ENCODE results near the gene CEP72. TPM values are rescaled to one million over a fixed set of nuclear protein-coding genes. Genes with fewer than 3 reads are reported as not detected.
"Not testable (repeated sequence)": the region's sequence is repeated elsewhere in the genome, so short reads cannot be mapped to it uniquely, and the experiment has no call there.

CEP72 gene
- total RNA-seq, 1 donor from 2014 or later, result 10.9 TPM

DNA sequence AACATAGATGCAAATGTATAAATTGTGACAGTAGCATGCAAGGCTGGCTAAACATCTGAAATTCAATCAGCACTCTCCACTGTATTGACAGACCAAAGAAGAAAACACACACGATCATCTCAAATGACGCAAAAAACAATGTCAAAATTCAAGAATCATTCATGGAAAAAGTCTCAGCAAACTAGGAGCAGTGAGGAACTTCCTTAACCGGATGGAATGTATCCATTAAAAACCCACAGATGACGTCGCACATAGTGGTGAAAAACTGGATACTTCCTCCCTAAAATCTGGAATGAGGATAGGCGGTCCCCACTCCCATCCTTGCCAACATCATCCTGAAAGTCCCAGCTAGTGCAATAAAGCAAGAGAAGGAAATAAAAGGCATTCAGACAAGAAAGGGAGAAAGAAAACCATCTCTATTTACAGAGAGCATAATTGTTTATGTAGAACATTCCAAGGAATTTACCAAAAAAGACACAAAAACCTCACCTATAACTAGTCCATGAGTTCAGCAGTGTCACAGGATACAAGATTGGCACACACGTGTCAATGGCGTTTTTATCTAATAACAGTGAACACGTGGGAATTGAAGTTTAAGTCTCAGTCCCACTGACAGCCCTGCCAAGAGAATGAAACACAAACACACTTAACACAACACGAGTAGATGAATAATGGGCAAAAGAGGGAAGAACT is 14.1 kb upstream of the CEP72 start:
- no peak for DNase-seq (ENCODE audit: low spot score)

DNA sequence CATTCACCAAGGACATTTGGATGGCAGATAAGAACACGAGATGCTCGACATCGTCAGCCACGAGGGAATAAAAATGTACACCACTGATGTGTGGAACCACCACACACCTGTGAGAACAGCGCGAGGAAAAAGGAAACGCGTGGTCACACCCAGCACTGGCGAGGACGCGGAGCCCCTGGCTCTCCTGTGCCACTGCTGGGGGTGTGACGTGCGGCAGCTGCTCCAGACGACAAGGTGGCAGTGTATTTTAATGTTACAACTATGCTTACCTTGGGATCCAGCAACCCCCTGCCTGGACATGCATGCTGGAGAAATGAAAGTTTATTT is 13.6 kb upstream of the CEP72 start:
- DNase-seq (ENCODE audit: low spot score), result peak; percentile 23

DNA sequence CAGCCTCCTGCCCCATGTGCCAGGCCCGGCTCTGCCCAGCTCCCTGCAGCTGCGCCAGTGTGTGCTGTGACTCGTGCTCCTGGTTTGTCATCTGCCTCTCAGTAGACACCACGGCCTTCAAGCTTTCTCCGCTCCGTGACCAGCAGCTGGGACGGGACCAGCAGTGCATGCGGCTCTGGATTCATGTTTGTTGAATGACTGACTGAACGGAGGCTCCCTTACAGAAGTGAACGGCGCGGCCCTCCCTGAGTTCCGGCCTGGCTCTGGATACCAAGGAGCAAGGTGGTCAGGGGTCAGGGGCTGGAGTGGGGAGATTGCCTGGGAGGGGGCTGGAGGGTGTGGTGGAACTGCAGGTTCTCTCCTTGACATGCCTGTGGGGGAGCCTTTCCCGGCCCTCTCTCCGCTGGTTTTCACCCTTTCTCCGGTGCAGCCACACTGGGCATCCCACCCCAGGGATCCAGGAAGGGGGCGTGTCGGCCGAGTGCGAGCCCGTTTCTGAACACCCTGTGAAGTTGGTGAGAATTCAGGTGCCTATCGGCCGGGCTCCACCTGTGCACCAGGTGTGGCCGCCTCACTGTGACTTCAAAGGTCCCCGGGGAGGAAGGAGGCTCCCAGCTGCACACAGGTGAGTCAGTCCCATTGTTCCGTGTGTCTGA is 11.1 kb upstream of the CEP72 start:
- peak; percentile 37 for DNase-seq (ENCODE audit: low spot score)

DNA sequence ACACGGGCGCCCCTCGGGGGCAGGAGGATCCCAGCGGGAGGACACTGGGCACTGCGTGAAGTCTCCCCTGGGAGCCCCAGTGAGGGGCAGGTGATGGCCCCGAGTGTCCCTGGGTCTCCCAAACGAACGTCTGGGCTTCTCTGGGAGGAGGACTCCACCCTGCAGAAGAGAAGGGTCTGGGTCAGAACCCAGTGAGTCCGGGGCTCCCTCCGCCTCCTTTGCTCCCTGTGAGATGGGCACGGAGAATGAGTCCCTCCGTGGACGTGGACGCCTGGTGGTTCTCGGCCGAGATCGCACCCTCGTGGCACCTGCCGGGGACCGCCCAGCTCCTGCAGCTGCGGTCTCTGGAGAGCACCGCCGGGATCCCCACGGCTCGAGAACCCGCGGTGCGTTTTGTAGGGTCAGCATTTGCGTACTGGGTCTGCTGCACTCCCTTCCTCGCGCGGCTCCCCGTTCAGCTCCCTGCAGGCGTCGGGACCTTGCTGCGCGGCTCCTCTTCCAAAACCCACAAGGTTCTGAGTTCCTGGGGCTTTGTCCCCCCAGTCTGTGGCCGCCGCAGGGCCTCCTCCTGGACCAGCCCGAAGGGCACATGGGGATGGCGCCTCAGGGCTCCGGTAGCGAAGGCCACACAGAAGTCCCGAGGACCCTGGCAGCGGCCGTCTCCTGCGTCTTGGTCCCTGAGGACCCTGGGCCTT is 10.2 kb upstream of the CEP72 start:
- no peak for DNase-seq (ENCODE audit: low spot score)

DNA sequence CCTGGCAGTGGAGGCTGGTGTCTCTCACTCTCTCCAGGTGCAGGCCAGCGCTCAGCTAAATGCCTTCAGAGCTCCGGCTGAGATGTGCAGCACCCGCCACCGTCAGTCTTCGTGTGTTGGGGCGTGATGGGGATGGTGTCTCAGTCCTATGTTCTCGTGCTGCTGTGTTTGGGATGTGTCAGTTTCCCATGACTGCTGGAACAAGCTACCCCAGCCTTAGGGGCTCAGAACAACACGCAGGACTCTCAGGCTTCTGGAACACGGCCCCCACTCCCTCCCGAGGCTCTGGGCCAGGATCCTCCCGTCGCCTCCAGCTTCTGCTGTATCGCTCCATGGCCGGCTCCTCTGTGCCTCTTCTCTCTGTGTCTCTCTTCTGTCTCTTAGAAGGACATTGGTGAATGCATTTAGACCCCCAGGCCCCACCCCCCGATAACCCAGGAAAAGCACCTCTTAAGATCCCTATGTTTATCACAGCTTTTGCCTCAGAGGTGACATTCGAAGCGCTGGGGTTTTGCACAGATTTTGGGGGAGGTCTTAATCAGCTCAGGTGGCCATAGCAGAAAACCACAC is 9.6 kb upstream of the CEP72 start:
- no peak for DNase-seq (ENCODE audit: low spot score)

DNA sequence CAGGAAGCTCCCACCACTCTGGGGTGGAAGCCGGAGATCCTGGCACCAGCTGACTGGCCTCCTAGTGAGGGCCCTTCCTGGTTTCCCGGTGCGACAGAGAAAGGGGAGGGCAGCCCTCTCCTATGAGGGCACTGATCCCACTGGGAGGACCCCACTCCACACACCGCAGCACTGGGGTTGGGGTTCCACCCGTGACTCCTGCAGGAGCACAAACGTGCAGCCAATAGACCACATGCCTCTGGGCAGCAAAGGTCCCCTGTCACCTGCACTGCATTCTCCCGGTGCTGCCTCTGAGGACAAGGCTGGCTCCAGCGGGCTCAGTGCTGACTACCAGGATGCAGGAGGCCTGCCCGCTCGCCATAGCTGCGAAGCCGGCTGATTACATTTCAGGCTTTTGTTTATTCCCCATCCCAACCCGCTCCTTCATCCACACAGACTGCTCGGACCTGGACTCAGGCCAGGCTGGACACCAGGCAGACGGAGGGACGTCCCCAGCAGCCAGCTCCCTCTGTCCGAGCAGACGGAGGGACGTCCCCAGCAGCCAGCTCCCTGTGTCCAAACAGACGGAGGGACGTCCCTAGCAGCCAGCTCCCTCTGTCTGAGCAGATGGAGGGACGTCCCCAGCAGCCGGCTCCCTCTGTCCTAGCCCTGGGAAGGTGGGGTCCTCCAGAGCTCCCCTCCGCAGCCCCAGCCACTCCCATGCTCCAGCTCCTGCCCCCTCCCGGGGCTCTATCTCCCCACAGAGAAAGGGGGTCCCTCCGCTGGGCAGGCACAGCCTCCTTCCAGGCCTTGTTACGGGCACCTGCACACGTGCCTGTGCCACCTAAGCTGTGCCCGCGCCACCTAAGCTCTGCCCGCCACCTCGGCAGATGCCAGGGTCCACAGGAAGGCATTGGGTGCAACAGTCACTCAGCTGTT is 8.8 kb upstream of the CEP72 start:
- no peak for DNase-seq (ENCODE audit: low spot score)

DNA sequence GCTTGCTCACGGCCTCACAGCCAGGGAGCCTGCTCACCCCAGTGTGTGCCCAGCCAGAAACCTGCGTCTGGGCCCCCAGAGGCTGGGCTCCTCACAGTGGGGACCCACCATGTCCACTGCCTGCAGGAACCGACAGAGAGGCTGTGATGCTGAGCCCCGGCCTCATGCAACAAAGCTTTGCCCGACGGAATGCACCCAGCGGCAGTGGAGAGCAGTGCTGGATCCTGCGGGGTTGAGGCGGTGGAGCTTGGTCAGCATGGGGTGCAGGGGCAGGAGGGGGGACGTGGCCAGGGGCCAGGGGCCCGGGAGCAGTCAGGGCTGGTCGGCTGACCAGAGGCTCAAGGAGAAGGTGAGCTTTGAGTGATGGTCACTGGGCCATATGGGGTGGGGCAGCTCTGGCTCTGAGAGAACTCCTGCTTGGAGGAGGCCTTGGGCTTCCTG is 7.7 kb upstream of the CEP72 start:
- no peak for DNase-seq (ENCODE audit: low spot score)

DNA sequence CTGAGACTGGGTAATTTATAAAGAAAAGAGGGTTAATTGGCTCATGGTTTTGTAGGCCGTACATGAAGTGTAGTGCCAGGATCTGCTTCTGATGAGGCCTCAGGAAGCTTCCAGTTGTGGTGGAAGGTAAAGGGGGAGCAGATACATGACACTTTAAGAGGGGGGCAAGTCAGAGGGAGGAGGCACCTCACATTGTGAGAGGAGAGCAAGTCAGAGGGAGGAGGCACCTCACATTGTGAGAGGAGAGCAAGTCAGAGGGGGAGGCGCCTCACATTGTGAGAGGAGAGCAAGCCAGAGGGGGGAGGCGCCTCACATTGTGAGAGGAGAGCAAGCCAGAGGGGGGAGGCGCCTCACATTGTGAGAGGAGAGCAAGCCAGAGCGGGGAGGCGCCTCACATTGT is 7.0 kb upstream of the CEP72 start:
- DNase-seq (ENCODE audit: low spot score), result not testable (repeated sequence)

DNA sequence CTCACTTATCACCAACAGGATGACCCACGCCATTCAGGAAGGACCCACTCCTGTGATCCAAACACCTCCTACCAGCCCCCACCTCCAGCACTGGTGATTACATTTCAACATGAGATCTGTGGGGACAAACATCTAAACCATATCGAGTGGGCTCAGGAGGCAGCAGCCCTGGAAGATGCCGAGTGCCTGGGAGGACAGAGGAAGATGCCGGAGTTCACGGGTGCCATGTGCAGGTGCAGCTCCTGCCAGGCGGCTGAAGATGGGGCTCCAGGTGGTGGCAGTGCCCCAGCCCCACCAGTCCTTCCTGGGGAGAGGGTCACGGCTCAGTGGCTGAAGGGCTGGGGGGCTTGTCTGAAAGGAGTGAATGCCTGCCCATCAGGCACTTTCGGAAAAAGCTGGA is 6.1 kb upstream of the CEP72 start:
- DNase-seq (ENCODE audit: low spot score), result no peak

DNA sequence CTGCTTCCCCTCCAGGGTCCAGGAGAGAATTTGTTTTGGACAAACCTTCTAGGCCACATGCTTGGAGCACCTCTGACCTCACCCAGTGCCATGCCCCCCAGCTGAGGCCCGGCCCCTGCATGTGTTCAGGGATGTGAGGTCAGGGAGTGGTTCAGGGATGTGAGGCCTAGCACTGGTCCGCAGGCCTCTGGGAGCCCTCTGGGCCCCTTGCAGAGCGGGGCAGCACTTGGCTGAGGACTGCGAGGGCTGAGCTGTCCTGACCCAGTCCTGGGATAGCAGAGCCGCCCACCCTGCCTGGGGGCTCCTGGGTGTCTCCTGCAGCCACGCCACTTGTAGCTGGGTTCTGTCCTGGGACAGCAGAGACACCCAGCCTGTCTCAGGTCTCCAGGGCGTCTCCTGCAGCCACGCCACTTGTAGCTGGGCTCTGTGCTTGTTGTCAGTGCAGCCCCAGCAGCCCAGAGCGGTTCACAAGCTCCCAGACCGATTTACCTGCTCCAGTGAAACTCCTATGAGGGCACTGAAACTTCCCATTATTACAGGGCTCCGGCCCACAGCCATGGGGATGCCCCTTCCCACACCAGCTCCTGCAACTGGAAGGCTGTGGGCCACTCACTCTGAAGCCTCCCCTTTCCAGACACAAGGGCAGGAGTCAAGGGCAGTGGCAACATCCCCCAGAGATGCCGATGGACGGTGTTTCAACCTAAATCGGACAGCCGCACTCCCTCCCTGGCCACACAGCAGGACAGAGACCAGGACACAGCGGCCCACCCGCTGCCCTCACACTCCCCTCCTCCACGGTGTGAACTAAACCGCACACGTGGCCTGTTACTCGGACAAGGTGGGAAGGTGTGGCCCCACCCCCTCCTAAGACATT is 5.4 kb upstream of the CEP72 start:
- no peak for DNase-seq (ENCODE audit: low spot score)

DNA sequence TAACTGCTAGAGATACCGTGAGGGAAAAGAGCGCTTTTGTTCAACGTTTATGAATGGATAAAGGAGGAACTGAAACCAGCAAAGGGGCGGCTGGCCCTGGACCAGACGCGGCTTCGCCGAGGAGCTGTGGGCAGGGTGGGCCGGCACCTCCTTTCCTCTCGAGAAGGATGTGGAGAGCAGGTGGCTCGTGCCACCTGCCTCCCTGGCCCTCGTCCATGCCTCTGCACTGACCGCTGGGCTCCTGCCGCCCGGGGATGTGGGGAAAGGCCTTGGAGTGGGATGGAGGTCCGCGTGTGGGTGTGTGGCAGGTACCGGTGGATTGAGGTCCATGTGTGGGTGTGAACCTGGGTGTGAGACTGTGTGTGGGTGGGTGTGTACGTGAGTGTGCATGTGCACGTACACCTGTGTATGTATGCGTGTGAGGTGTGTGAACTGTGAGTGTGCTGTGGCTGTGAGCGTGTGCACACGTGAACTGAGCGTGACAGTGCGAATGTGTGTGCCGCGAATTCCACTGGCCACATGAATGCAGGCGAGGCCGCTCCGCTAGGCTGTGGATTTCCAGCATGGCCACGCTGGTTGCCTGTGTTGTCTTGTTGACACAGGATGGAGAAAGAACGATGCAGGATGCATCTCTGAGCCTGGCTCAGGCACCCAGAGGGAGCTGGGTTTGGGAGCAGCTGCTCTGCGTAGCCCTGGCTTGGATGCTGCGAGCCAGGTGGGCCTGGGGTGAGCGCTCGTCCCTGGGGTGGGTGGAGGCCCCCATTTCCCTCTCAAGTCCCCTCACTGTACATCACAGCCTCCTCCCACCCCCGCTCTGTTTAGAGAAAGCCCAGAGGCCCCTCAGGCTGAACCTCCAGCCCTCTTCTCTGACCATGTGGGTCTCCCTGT is 4.4 kb upstream of the CEP72 start:
- DNase-seq (ENCODE audit: low spot score), result no peak

DNA sequence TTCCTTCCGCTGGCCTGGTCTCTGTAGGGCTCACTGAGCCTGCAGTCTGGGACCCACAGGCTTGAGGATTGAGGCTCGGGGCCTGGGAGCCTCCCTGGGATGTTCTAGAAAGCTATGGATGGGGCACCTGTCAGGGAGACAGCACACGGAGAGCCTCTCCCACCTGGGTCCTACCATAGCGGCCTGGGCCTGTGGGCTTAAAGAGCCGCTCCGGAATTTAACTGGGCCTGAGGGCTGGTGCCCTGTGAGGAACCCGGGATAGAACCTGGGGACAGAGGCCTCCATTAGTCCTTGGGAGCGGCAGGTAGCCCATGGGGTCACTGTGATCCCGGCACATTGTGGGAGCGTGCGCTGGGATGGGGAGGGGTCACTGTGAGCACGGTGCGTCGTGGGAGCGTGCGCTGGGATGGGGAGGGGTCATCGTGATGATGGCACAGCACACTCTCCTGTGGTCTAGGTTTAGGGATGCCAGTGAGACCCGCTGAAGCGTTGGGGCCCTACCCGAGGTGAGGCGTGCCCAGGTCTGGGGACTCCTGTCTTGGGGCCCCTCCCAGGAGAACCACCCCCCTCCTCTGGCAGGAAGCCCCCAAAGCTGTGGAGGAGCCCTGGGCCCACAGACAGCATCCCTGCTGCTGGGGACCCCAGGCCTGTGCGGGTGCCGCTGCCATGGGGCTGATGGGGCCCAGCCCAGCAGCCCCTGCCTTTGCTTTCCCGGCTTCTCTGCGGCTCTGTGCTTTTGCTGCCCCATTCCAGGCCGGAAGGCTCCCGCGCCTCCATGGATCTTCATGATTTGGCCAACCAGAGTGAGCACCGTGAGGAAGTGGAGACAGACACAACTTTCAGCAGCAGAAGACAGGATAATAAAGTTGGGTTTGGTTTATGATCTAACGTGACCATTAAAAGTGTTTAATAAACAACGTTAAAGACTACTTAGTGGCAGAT is 3.4 kb upstream of the CEP72 start:
- DNase-seq (ENCODE audit: low spot score), result no peak

DNA sequence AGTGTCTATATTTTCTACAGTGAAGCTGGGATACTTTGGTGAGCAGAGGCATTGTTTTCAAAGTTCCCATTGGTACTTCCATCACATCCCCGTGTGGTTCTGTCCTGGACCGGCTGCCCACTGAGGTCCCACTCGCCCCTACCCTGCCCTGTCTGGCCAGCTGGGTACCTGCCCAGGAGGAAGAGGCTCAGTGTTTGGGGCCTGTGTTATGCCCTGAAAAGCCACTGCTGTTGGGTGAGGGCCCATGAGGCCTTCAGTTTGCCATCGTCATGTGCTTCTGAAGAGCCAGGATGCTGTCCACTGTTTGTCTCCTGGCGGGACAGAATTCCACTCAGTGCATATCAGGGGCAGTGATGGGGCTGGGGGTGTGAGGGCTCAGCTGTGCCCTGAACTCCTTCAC is 2.6 kb upstream of the CEP72 start:
- DNase-seq (ENCODE audit: low spot score), result no peak

DNA sequence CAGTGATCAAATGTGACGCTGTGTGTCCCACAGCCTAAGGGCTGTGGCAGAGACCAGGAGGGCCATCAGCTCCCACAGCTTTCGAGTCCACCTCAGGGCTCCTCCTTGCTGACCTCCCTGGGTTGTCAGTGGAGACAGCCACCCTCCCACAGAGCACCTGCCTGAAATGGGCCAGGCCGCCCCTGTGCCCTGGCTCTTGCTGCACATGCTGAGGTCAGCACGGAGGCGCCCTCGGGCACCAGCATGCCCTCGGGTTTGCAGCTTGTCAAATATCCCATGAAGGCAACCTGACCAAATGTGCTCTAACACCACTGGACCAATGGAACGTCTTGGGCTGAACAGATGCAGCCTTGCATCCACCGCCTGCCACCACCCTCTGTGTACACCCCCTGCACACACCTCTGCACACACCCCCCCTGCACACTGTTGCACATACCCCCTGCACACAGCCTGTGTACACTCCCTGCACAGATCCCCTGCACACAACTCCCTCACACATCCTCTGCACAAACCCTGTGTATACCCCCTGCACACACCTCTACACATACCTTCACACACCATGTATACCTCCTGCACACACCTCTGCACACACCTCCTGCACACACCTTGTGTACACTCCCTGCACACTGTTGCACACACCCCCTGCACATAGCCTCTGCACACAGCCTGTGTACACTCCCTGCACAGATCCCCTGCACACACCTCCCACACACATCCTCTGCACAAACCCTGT is 2.0 kb upstream of the CEP72 start:
- DNase-seq (ENCODE audit: low spot score), result no peak

DNA sequence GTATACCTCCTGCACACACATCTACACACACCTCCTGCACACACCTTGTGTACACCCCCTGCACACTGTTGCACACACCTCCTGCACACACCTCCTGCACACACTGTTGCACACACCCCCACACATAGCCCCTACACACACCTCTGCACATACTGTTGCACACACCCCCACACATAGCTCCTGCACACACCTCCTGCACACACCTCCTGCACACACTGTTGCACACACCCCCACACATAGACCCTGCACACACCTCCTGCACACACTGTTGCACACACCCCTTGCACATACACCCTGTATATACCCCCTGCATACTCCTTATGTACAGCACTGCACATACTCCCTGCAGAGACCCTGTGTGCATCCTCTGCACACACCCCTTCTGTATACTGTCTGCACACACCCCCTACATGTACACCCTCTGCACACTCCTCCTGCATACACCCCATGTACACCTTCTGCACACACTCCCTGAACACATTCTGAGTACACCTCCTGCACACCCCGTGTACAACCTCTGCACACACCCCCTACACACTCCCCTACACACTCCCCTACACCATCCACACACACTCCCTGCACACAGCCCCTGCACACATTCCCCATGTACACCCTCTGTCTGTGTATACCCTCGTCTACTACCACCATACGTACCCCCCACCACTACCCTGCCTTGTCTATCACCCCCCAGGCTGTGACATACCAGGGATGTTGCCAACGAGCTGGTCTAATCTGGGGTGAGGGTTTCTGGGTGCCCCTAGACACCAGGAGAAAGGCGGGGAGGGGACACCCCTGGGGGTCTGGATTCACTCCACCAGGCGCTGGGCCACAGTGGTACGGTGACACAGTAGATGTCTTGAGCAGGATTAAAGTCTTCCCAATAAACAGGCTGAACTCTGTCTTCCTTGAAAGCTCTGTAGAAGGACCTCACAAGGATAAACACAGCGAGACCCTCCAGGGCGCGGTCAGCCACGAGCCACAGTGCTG is 1.1 kb upstream of the CEP72 start:
- DNase-seq (ENCODE audit: low spot score), result no peak

Measured in ureter (tissue), 1 donor.